ENCODE results near the gene PCDHGA9.

DNA sequence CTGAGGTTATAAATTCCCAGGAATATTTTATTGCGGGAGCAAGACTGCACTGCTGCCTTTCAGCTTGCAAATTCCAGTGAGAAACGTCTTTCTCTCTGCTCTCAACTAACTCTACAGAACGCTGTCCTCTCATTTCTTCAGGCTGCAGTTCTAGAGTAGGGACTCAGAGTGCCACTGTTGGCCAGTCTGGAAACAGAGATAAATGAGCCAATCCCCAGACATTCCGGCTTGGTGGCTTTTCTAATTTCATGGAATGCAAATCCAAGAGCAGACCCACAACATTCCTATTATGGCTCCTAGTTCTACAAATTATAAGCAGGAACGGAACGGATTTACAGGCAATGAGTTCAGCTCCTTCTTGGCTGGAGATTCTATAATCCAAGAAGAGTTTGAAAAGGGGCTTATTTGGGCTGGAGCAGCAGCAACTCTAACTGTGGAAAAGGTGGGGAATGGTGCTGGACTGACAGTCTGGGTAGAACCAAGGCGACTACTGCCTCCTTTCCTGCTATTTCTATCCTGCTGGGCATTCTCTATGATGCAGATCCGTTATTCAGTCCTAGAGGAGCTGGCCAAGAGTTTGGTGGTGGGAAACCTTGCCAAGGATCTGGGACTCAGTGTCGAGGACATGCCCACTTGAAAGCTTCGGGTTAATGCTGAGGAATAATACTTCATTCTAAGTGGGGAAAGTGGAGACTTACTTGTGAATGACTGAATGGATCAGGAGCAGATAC is 37.0 kb downstream of the PCDHGA9 start:
- no peak for TF ChIP-seq POLR2A (IDR thresholded peaks at IDR 0.05)
- TF ChIP-seq, protein P1, sequence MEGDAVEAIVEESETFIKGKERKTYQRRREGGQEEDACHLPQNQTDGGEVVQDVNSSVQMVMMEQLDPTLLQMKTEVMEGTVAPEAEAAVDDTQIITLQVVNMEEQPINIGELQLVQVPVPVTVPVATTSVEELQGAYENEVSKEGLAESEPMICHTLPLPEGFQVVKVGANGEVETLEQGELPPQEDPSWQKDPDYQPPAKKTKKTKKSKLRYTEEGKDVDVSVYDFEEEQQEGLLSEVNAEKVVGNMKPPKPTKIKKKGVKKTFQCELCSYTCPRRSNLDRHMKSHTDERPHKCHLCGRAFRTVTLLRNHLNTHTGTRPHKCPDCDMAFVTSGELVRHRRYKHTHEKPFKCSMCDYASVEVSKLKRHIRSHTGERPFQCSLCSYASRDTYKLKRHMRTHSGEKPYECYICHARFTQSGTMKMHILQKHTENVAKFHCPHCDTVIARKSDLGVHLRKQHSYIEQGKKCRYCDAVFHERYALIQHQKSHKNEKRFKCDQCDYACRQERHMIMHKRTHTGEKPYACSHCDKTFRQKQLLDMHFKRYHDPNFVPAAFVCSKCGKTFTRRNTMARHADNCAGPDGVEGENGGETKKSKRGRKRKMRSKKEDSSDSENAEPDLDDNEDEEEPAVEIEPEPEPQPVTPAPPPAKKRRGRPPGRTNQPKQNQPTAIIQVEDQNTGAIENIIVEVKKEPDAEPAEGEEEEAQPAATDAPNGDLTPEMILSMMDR (IDR thresholded peaks at IDR 0.05), result no peak
